Vagina (tissue), 2 donors: ENCODE data around the gene PDE4C.
A peak's percentile ranks its signal among the peaks of the same experiment; 100 is the strongest.

Source experiments
- POLR2A ChIP-seq, 2 donors: fragments of 450-650 bp; IDR thresholded peaks; one replicate each; pipeline ENCODE4 v1.6.1; 2017; ENCODE audit warnings: antibody characterized with exemption in 2 of 2, mild to moderate bottlenecking in 2 of 2, moderate library complexity in 2 of 2
- POLR2AphosphoS5 ChIP-seq, 2 donors: sonication (generic); formaldehyde crosslinking; IDR thresholded peaks; one replicate each; pipeline ENCODE4 v1.9.0; 2017; ENCODE audit warnings: antibody characterized with exemption in 2 of 2, mild to moderate bottlenecking in 2 of 2, low read depth in 1 of 2; ENCODE audit not compliant: insufficient read depth in 1 of 2
- TF ChIP-seq, protein P1 (sequence below), 3 experiments: fragments of 450-650 bp in 2 of 3; fragments of 200-600 bp in 1 of 3; sonication (generic) in 1 of 3; IDR thresholded peaks; one replicate each; pipeline ENCODE4 v1.5.1; 2017 to 2019; ENCODE audit warnings: antibody characterized with exemption in 3 of 3, mild to moderate bottlenecking in 2 of 3, moderate library complexity in 2 of 3

- TF ChIP-seq, protein P1, sequence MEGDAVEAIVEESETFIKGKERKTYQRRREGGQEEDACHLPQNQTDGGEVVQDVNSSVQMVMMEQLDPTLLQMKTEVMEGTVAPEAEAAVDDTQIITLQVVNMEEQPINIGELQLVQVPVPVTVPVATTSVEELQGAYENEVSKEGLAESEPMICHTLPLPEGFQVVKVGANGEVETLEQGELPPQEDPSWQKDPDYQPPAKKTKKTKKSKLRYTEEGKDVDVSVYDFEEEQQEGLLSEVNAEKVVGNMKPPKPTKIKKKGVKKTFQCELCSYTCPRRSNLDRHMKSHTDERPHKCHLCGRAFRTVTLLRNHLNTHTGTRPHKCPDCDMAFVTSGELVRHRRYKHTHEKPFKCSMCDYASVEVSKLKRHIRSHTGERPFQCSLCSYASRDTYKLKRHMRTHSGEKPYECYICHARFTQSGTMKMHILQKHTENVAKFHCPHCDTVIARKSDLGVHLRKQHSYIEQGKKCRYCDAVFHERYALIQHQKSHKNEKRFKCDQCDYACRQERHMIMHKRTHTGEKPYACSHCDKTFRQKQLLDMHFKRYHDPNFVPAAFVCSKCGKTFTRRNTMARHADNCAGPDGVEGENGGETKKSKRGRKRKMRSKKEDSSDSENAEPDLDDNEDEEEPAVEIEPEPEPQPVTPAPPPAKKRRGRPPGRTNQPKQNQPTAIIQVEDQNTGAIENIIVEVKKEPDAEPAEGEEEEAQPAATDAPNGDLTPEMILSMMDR (IDR thresholded peaks at IDR 0.05): peak in 1 of 3 experiments; percentile 8
- no peak for TF ChIP-seq POLR2A (IDR thresholded peaks at IDR 0.05)
- no peak for TF ChIP-seq POLR2AphosphoS5 (IDR thresholded peaks at IDR 0.05; ENCODE audit: insufficient read depth in 1 of 2, low read depth in 1 of 2)
Observed at GRCh38 chr19:18202778-18203407, 23.3 kb downstream of the PDE4C start.
